Prostate gland (tissue), 2 donors: Measurements from ENCODE around the gene ERBB2. TPM values are rescaled to one million over a fixed set of nuclear protein-coding genes. Genes with fewer than 3 reads are reported as not detected.
A peak's percentile ranks its signal among the peaks of the same experiment; 100 is the strongest.

ENCODE experiments used
- DNase-seq: peaks from one replicate; pipeline ENCODE4 v3.0.0-alpha.2; 2019; ENCODE audit warnings: low spot score
- H3K27ac ChIP-seq, 2 donors: fragments of 200-600 bp; sonication (generic); 2 replicates each; pipeline ENCODE4 v1.5.1; 2017 to 2019
- H3K27me3 ChIP-seq: fragments of 200-600 bp; sonication (generic); replicated peaks from 2 replicates; pipeline ENCODE4 v1.5.1; 2019; ENCODE audit not compliant: insufficient read depth
- H3K36me3 ChIP-seq, 2 donors: fragments of 200-600 bp; sonication (generic); 1 replicate in 1 of 2; 2 replicates in 1 of 2; pipeline versions ENCODE4 v1.5.1 to v1.8.1; 2017 to 2019
- H3K4me1 ChIP-seq: fragments of 200-600 bp; sonication (generic); replicated peaks from 2 replicates; pipeline ENCODE4 v1.5.1; 2019
- H3K4me3 ChIP-seq, 2 donors: fragments of 200-600 bp; sonication (generic); 2 replicates each; pipeline ENCODE4 v1.5.1; 2017 to 2019
- H3K9me3 ChIP-seq: fragments of 200-600 bp; sonication (generic); 2 replicates; pipeline ENCODE4 v1.5.1; 2017
- POLR2A ChIP-seq: fragments of 450-650 bp; IDR thresholded peaks from one replicate; pipeline ENCODE4 v1.6.1; 2016; ENCODE audit warnings: antibody characterized with exemption, mild to moderate bottlenecking
- POLR2AphosphoS5 ChIP-seq: sonication (generic); formaldehyde crosslinking; IDR thresholded peaks from one replicate; pipeline ENCODE4 v1.6.1; 2017; ENCODE audit warnings: antibody characterized with exemption
- WGBS: methylation state at CpG from one replicate; pipeline ENCODE4 v1.1.5; 2018; 5-methylcytosine and 5-hydroxymethylcytosine counted together
- intact Hi-C: fragments of 100-400 bp; cut with DNase I; formaldehyde crosslinking; loops from one replicate; pipeline ENCODE4 v1.14.2; 2022
- total RNA-seq, 2 donors: library from RNA; depleted of rRNA; stranded (reverse); fragments of >200 nt; gene quantifications; one replicate each; pipeline ENCODE4 v1.1.0, GENCODE V29; 2016
- TF ChIP-seq, protein P1 (sequence below), 4 experiments: fragments of 200-600 bp in 2 of 4; fragments of 450-650 bp in 2 of 4; sonication (generic) in 2 of 4; IDR thresholded peaks; 1 replicate in 3 of 4; 2 replicates in 1 of 4; pipeline ENCODE4 v1.5.1; 2016 to 2019; ENCODE audit warnings: antibody characterized with exemption in 4 of 4, mild to moderate bottlenecking in 2 of 4, moderate library complexity in 2 of 4

ERBB2 gene
- total RNA-seq, 2 donors from 2014 or later: 112 to 172 TPM

DNA sequence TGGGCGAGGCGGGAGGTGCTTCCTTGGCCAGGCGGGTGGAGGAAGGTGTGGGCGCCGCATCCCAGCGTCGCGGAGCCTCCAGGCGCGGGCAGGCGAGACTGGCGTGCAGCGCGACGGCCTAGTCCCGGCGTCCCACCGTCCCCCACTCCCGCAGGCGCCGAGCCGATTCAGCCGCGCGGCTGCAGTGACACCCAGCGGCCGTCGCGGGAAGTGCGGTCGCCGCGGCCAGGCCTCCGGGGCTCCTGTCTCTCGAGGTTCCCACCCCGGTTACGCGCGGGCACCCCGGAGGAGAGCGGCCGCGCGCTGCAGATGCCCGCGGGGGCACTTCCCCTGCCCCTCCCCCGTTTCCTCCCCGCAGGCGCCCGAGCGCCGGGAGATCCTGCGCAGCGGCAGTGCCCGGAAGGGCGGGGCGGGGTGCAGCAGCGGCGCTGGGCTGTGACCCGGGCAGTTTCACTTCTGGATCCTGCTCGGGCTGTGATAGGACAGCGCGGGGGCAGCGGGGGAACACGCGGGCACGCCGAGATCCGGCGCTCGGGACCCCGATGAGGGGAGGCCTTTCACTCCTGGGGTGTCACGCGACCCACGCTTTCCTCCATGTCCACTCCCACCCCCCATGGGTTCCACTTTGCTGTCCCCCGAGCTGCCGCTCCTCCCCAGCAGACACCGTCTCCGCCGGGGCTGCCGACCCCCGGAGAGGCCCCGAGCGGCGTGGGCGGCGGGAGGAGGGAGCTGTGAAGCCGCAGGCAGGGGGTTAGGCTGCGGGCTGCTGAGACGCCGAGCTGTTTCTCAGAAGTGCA, 54.5 kb downstream of the ERBB2 start:
- peak; percentile 74 for TF ChIP-seq POLR2A
- TF ChIP-seq POLR2AphosphoS5: peak; percentile 85
- TF ChIP-seq, protein P1, sequence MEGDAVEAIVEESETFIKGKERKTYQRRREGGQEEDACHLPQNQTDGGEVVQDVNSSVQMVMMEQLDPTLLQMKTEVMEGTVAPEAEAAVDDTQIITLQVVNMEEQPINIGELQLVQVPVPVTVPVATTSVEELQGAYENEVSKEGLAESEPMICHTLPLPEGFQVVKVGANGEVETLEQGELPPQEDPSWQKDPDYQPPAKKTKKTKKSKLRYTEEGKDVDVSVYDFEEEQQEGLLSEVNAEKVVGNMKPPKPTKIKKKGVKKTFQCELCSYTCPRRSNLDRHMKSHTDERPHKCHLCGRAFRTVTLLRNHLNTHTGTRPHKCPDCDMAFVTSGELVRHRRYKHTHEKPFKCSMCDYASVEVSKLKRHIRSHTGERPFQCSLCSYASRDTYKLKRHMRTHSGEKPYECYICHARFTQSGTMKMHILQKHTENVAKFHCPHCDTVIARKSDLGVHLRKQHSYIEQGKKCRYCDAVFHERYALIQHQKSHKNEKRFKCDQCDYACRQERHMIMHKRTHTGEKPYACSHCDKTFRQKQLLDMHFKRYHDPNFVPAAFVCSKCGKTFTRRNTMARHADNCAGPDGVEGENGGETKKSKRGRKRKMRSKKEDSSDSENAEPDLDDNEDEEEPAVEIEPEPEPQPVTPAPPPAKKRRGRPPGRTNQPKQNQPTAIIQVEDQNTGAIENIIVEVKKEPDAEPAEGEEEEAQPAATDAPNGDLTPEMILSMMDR (IDR thresholded peaks at IDR 0.05): peak; percentile 95 to 100 (median 99)
- Histone ChIP-seq H3K4me3 (peak overlapping the region; percentile 61), H3K27ac (peak overlapping the region; percentile 85 to 88), H3K4me1 (no peaks in the 10 kb centered on the region), H3K9me3 (no peaks in the 10 kb centered on the region), H3K27me3 (no peaks in the 10 kb centered on the region), H3K36me3 (no peaks in the 10 kb centered on the region)
- intact Hi-C loops: loop anchor here (2.0 kb wide), 1 partner anchor 132 kb away; no protein-coding TSS in a partner anchor
- 0% methylated on average over 30 of the region's 91 CpGs for WGBS
- peak; percentile 81 for DNase-seq

DNA sequence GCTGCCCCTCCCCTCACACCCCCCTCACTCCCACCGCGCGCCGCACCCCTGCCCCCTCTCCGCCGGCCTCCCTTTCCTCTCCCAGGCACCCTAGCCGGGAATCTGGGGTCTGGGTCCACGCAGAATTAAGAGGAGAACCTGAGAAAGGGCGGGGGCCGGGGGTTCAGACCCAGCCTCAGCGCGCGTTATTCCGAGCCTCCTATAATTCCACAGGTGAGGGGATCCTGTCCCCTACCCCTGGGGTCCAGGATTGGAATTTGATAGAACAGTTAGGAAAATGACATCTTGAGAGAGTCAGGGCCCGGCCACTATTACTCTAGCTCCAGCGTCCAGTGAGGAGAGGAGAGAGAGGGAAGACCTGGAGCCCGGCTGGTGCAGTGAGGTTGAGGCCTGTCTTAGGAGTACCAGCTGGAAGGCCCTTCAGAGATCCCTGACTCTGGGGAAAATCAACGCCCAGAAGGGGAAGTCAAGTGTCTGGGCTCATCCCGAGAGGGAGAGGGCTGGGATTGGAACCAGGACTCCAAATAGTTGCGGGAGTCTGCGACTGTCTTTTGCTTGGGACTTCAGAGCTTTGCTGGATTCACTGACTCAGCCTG, 55.2 kb downstream of the ERBB2 start:
- WGBS: 37% methylated on average over 21 of the region's 21 CpGs
- DNase-seq: no peak
- intact Hi-C loops: loop anchor here (2.0 kb wide), 1 partner anchor 132 kb away; no protein-coding TSS in a partner anchor
- TF ChIP-seq POLR2A: no peak
- TF ChIP-seq POLR2AphosphoS5: no peak
- TF ChIP-seq, protein P1 (IDR thresholded peaks at IDR 0.05): no peak
- H3K9me3 ChIP-seq: no peaks in the 10 kb centered on the region
- H3K27ac ChIP-seq: peak overlapping the region; percentile 85 to 88
- H3K27me3 ChIP-seq: no peaks in the 10 kb centered on the region
- peak overlapping the region; percentile 61 for H3K4me3 ChIP-seq
- no peaks in the 10 kb centered on the region for H3K36me3 ChIP-seq
- no peaks in the 10 kb centered on the region for H3K4me1 ChIP-seq

DNA sequence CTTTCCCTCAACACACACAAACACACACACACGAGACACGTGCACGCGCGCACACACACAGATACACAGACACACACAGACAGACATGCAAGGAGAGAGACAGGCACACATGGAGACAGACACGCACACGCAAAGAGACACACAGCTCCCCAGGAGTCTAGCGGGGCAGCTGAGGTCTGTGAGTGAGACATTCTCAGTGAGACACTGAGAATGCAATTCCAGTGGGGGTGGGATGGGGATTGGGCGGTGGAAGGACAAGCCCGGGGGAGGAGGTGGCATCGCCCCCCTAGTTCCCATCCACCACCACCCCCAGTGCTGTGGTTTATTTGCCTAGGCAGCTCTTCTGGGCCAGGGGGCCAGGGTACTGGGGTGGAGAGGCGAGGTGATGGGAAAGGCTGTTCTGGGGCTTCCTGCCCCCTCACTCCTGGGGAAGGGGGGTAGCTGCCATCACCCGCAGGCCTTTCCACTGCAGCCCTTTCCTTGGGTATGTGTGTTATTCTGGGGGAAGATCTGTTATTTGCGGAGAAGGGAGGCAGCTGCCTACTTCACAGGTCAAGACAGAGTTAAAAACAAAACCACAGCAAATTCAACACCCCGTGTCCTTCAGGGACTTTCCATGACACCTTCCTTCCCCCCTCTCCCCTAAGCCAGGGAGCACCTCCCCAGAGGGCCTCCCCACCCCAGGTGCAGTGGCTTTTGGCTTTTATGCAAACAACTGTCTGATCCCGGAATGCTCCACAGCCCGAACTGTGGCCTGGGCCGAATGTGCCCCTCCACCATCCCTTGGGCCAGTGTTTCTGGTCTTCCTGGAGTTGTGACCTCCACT, 55.9 kb downstream of the ERBB2 start:
- WGBS: 64% methylated on average over 18 of the region's 18 CpGs
- Histone ChIP-seq H3K4me3 (no peak overlapping the region), H3K9me3 (no peaks in the 10 kb centered on the region), H3K27ac (no peak overlapping the region), H3K4me1 (no peaks in the 10 kb centered on the region), H3K36me3 (no peaks in the 10 kb centered on the region), H3K27me3 (no peaks in the 10 kb centered on the region)
- intact Hi-C loops: loop anchor here (2.0 kb wide), 1 partner anchor 133 kb away; no protein-coding TSS in a partner anchor
- no peak for TF ChIP-seq POLR2AphosphoS5
- TF ChIP-seq POLR2A: no peak
- TF ChIP-seq, protein P1 (IDR thresholded peaks at IDR 0.05): no peak
- no peak for DNase-seq

DNA sequence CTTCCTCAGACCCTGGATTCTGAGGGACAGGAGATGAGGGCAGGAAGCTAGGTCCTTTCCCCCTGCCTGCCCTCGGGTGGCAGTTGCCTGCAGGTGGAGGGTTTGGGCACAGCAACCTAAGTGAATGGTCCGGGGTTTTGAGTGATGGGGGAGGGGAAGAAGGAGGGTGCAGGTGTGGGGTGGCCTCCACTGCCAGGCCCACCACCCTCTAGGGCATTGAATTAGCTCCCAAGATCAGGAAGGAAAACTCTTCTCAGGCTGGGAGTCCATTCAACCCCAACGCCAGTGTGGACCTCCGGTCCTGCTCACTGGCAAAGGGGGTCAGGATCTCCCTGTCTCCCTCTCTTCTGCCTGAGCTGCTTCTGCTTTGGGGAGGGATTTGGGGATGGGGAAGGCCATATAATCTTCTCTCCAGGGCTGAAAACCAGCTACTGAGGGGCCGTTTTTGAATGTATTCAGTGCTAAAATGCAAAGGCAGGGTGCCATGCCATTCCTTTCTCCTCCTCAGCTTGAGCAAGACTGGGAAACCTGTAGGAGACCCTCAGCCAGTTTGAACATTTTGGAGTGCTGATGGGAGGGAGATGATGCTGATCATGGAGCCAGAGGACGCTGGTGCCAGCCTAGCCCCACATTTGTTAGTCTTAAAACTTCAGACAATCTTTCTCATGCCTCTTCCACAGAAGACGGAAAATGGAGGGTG, 56.7 kb downstream of the ERBB2 start:
- Histone ChIP-seq H3K27me3 (no peaks in the 10 kb centered on the region), H3K36me3 (no peaks in the 10 kb centered on the region), H3K27ac (no peak overlapping the region), H3K9me3 (no peaks in the 10 kb centered on the region), H3K4me1 (no peaks in the 10 kb centered on the region), H3K4me3 (no peak overlapping the region)
- TF ChIP-seq POLR2AphosphoS5 (no peak), POLR2A (no peak)
- TF ChIP-seq, protein P1 (IDR thresholded peaks at IDR 0.05): no peak
- no peak for DNase-seq
- WGBS: 62% methylated on average over 7 of the region's 7 CpGs
- intact Hi-C loops: no loop called here
